ENCODE data around the gene HOOK2.
"Not testable (repeated sequence)": the region's sequence is repeated elsewhere in the genome, so short reads cannot be mapped to it uniquely, and the experiment has no call there.

The HOOK2 gene

DNA sequence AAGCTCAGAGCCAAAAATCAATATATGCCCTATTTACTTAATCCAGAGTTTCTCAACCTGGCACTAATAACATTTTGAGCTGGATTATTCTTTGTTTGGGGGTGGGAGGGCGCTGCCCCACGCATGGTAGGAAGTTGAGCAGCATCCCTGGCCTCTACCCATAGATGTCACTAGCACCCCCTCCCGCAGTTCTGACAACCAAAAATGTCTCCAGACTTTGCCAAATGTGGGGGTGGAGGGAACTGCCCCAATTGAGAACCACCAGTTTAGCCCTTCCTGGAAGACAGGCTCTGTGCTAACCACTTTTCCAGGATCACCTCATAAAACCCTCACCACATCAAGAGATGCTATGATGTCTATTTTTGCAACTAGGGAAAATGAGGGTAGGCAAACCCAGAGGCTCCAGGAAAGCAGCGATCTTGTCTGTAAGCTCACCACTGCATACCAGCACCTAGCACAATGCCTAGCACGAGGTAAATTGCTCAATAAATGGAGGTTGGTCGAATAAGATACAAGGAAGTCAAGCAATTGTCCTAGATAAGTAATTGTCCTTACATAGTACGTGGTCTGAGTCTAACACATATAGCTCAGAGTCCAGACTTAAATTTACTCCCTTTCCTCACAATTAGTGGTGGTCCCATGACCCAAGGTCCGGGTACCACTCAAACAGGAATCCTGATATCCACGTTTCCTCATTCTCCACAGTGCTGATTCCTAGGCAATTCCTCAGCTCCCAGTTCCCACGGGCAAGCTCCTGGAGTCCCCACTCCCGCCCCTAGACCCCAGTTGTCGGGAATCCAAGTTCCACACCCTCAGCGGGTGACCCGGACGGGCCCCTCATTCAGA lies 41.8 kb downstream of the HOOK2 start:
- Mint-ChIP-seq H3K9me3 (no peaks in the 10 kb centered on the region), H3K27me3 (no peaks in the 10 kb centered on the region), H3K4me3 (peak overlapping the region; percentile 94), H3K36me3 (ENCODE audit: low read depth) (peaks cover 73% of the 10 kb centered on the region), H3K27ac (peak overlapping the region; percentile 98), H3K4me1 (ENCODE audit: low read depth) (peaks cover 62% of the 10 kb centered on the region)
- intact Hi-C loops (cut with micrococcal nuclease) = loop anchor here (1.0 kb wide), 1 partner anchor 11 kb away; no protein-coding TSS in a partner anchor

GRCh38 chr19:12731337-12731736 lies 44.0 kb downstream of the HOOK2 start:
- H3K4me3 Mint-ChIP-seq = no peak overlapping the region
- no peaks in the 10 kb centered on the region for H3K27me3 Mint-ChIP-seq
- peaks cover 41% of the 10 kb centered on the region for H3K4me1 Mint-ChIP-seq (ENCODE audit: low read depth)
- peaks cover 75% of the 10 kb centered on the region for H3K36me3 Mint-ChIP-seq (ENCODE audit: low read depth)
- H3K9me3 Mint-ChIP-seq = no peaks in the 10 kb centered on the region
- H3K27ac Mint-ChIP-seq = no peak overlapping the region
- intact Hi-C loops (cut with micrococcal nuclease) = no loop called here

DNA sequence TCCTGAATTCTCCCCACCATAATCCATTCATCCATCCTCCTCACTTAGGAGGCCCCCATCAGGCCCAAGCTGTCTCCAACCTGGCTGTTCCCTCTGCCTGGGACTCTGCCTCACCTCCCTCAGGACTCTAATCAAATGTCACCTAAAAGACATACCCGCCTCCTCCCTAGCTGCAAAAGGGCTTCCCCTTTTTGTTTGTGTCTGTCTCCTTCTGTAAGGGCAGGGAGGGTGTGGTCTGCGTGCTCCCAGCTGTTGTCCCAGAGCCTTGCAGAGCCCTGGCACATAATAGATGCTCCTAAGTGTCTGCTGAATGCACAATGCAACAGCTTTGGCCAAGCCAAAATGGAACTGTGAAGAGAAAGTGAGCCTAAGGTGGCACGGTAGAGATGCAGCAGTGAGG lies 45.3 kb downstream of the HOOK2 start:
- intact Hi-C loops (cut with micrococcal nuclease) = no loop called here
- no peaks in the 10 kb centered on the region for H3K9me3 Mint-ChIP-seq
- peak overlapping the region; percentile 24 for H3K27ac Mint-ChIP-seq
- H3K36me3 Mint-ChIP-seq (ENCODE audit: low read depth) = peaks cover 78% of the 10 kb centered on the region
- no peak overlapping the region for H3K4me3 Mint-ChIP-seq
- no peaks in the 10 kb centered on the region for H3K27me3 Mint-ChIP-seq
- peaks cover 41% of the 10 kb centered on the region for H3K4me1 Mint-ChIP-seq (ENCODE audit: low read depth)

- H3K4me3 Mint-ChIP-seq = no peak overlapping the region
- H3K36me3 Mint-ChIP-seq (ENCODE audit: low read depth) = peaks cover 60% of the 10 kb centered on the region
- no peaks in the 10 kb centered on the region for H3K27me3 Mint-ChIP-seq
- intact Hi-C loops (cut with micrococcal nuclease) = no loop called here
- no peaks in the 10 kb centered on the region for H3K9me3 Mint-ChIP-seq
- H3K27ac Mint-ChIP-seq = no peak overlapping the region
- H3K4me1 Mint-ChIP-seq (ENCODE audit: low read depth) = peaks cover 49% of the 10 kb centered on the region
Measured at GRCh38 chr19:12727745-12728433, 47.5 kb downstream of the HOOK2 start.

- Mint-ChIP-seq H3K9me3 (no peaks in the 10 kb centered on the region), H3K36me3 (ENCODE audit: low read depth) (peaks cover 54% of the 10 kb centered on the region), H3K27me3 (no peaks in the 10 kb centered on the region), H3K4me1 (ENCODE audit: low read depth) (peaks cover 45% of the 10 kb centered on the region), H3K27ac (peak overlapping the region; percentile 32), H3K4me3 (no peak overlapping the region)
- intact Hi-C loops (cut with micrococcal nuclease) = no loop called here
Measured at GRCh38 chr19:12726988-12727316, 48.4 kb downstream of the HOOK2 start.

DNA sequence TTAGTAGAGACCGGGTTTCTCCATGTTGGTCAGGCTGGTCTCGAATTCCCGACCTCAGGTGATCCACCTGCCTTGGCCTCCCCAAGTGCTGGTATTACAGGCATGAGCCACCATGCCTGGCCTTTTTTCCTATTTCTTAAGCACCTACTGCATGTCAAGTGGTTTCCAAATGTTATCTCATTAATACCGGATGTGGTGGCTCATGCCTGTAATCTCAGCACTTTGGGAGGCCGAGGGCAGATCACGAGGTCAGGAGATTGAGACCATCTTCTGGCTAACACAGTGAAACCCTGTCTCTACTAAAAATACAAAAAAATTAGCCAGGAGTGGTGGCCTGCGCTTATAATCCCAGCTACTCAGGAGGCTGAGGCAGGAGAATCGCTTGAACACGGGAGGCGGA lies 49.7 kb downstream of the HOOK2 start:
- peaks cover 45% of the 10 kb centered on the region for H3K4me1 Mint-ChIP-seq (ENCODE audit: low read depth)
- H3K27ac Mint-ChIP-seq; H3K4me3 Mint-ChIP-seq; intact Hi-C loops (cut with micrococcal nuclease); H3K9me3 Mint-ChIP-seq; H3K27me3 Mint-ChIP-seq: not testable (repeated sequence)
- peaks cover 51% of the 10 kb centered on the region for H3K36me3 Mint-ChIP-seq (ENCODE audit: low read depth)

DNA sequence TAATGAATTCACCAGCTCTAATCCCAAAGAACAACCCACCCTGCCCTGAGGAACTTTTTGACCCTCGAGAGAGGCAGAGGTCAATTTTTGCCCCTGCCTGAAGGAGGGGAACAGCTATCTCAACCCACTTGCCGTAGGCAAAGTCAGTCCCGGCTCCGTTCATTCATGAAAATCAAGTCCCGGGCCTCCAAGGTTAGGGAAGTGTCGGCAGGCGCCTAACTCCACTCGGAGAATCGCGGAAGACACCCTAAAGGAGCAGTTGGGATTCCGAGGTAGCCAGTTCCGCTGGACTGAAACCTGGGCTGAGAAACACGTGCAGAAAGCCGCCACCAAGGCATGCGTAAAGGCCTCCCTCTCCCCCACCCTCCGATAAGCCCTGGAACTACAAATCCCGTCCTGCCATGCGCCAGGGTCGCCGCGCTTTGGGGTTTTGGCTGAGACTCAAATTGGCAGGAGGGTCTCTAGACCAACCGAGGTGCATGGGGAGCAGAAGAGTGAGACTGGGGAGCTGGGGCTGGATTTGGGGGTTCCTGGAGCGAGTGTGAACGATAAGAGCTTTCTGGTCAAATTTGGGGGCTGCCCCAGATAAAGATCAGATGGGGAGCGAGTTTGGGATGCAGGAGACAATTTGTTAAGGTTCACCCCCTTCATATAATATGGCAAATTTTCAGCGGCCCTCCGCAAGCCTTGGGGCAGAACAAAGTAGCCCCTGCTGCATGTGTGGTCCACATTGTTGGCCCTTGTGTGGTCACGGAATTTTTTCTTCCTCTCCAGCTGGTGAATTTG lies 51.5 kb downstream of the HOOK2 start, which contains the start of gene TNPO2:
Gene TNPO2, minus strand, starts transcription at position 292 of the 786 bp plus-strand sequence. CDS start 2,955 bp downstream, outside the sequence.
- intact Hi-C loops (cut with micrococcal nuclease) = no loop called here
- Mint-ChIP-seq H3K4me3 (peak within 1 kb of the TSS; percentile 90), H3K9me3 (no peaks in the 10 kb centered on the region), H3K27ac (peak within 1 kb of the TSS; percentile 83), H3K4me1 (ENCODE audit: low read depth) (peaks cover 46% of the 10 kb centered on the region), H3K36me3 (ENCODE audit: low read depth) (peaks cover 42% of the 10 kb centered on the region), H3K27me3 (no peaks in the 10 kb centered on the region)

DNA sequence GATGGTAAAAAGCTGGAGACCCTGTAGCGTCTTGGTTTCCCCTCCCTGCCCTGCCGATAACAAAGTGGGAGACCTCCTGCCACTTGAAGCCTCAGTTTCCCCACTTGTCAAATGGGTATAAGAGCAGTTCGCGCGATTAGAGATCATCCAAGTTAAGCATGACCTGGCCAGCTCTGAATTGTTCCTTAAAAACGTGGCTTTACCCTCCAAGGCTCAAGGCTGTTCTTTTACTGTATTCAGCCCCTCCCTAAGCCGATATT lies 52.0 kb downstream of the HOOK2 start:
- Mint-ChIP-seq H3K4me3 (peak overlapping the region; percentile 90), H3K36me3 (ENCODE audit: low read depth) (peaks cover 42% of the 10 kb centered on the region)

GRCh38 chr19:12722566-12723380 lies 52.6 kb downstream of the HOOK2 start:
- H3K36me3 Mint-ChIP-seq (ENCODE audit: low read depth) = peaks cover 40% of the 10 kb centered on the region
- H3K4me1 Mint-ChIP-seq (ENCODE audit: low read depth) = peaks cover 50% of the 10 kb centered on the region
- intact Hi-C loops (cut with micrococcal nuclease) = loop anchor here (1.0 kb wide), 1 partner anchor 12 kb away; the partner anchor contains the start of gene TRIR
- no peaks in the 10 kb centered on the region for H3K9me3 Mint-ChIP-seq
- H3K27ac Mint-ChIP-seq = peak overlapping the region; percentile 83
- peak overlapping the region; percentile 90 for H3K4me3 Mint-ChIP-seq
- no peaks in the 10 kb centered on the region for H3K27me3 Mint-ChIP-seq

More for the DNA sequence above, 52.0 kb downstream of the HOOK2 start:
- Mint-ChIP-seq H3K4me1 (ENCODE audit: low read depth) (peaks cover 50% of the 10 kb centered on the region), H3K27me3 (no peaks in the 10 kb centered on the region), H3K27ac (peak overlapping the region; percentile 83), H3K9me3 (no peaks in the 10 kb centered on the region)
- intact Hi-C loops (cut with micrococcal nuclease) = no loop called here

GRCh38 chr19:12721656-12722565 lies 53.4 kb downstream of the HOOK2 start:
- Mint-ChIP-seq H3K27ac (peak overlapping the region; percentile 83), H3K4me3 (peak overlapping the region; percentile 95), H3K9me3 (no peaks in the 10 kb centered on the region), H3K4me1 (ENCODE audit: low read depth) (peaks cover 50% of the 10 kb centered on the region), H3K27me3 (no peaks in the 10 kb centered on the region), H3K36me3 (ENCODE audit: low read depth) (peaks cover 45% of the 10 kb centered on the region)
- intact Hi-C loops (cut with micrococcal nuclease) = loop anchor here (1.0 kb wide), 1 partner anchor 12 kb away; the partner anchor contains the start of gene TRIR

DNA sequence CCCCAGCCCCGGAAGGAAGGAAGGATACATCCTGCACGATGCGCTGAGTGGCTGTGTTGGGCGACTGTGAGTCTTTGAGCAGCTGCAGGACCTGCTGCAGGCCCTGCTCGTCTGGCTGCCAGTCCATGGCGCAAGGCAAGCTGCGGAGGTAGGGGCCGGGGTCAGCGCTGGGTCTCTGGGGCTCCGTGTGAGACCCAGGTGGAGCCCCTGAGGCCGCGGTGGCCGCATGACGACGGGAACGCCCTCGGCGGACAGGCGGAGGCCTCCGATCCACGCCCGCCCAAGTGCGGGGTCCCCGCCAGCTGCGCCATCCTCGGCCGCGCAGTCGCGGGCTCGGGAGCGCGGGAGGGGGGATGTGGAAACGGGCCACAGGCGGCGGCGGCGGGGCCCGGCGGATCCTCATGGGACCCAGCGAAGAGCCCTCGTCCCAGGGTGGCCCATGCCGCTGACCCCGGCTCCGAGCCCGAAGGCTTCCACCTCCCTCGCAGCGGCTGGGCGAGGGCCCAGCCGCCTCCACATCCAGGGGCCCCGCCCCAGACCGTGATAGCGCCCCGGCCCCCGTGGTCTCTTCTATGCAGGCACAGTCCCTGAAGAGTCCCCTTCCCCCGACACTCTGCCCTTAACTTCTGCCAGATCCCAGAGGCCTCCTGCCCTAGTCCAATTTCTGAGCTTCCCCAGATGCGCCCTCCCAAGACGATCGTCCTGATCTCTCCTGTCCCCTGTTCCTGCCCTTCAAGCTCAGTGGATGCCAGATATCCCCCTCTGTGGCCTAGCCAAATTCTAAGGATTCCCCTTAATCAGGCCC lies 54.3 kb downstream of the HOOK2 start:
- Mint-ChIP-seq H3K36me3 (ENCODE audit: low read depth) (peaks cover 47% of the 10 kb centered on the region), H3K27me3 (no peaks in the 10 kb centered on the region), H3K27ac (peak overlapping the region; percentile 83), H3K4me3 (peak overlapping the region; percentile 95), H3K9me3 (no peaks in the 10 kb centered on the region), H3K4me1 (ENCODE audit: low read depth) (peaks cover 50% of the 10 kb centered on the region)
- intact Hi-C loops (cut with micrococcal nuclease) = no loop called here

DNA sequence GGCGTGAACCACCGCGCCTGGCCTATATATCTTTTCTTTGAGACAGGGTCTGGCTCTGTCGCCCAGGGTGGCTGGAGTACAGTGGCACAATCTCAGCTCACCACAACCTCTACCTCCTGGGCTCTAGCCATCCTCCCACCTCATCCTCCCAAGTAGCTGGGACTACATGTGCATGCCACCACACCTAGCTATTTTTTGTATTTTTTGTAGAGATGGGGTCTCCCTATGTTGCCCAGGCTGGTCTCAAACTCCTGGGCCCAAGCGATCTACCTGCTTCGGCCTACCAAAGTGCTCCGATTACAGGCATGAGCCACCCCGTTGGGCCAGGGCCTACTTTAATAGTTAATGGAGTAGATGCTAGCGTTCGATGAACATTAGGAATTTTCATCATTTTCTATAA lies 55.1 kb downstream of the HOOK2 start:
- Mint-ChIP-seq H3K27ac (peak overlapping the region; percentile 83), H3K36me3 (ENCODE audit: low read depth) (peaks cover 54% of the 10 kb centered on the region), H3K9me3 (no peaks in the 10 kb centered on the region), H3K4me3 (no peak overlapping the region), H3K4me1 (ENCODE audit: low read depth) (peaks cover 50% of the 10 kb centered on the region), H3K27me3 (no peaks in the 10 kb centered on the region)
- intact Hi-C loops (cut with micrococcal nuclease) = no loop called here

Measured in dendritic cell treated with granulocyte-macrophage colony-stimulating factor and Interleukin-4, amounts not matched to agents 40 ng/mL and 50 ng/mL, for 4 days (primary cell).